22Rv1 (cell line): ENCODE data around the gene LAMTOR2.

Source experiments
- CTCF ChIP-seq: fragments of 450-650 bp; IDR thresholded peaks from 2 replicates; pipeline ENCODE4 v1.5.1; 2017; ENCODE audit warnings: mild to moderate bottlenecking
- ZFX ChIP-seq: fragments of 450-650 bp; IDR thresholded peaks from 2 replicates; pipeline ENCODE4 v1.6.1; 2017; ENCODE audit warnings: antibody characterized with exemption, borderline replicate concordance

DNA sequence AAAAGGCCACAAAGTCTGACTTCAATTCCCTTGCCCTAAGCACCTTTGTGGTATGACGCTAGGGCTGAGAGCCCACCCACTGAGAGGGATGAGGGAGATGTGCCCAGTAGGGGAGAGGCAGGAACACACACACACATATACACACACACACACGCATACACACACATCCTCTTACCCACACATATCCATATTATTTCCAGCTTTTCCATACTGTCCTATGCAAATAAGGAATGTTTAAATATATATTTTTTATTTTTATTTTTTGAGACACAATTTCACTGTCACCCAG is 9.4 kb downstream of the LAMTOR2 start:
- TF ChIP-seq CTCF (no peak), ZFX (no peak)
